Activated CD4-positive, alpha-beta T cell treated with anti-CD3 and anti-CD28 coated beads for 24 hours (primary cell): ENCODE data around the gene MYH9.
"Not testable (repeated sequence)": the region's sequence is repeated elsewhere in the genome, so short reads cannot be mapped to it uniquely, and the experiment has no call there.

ENCODE experiments used
- DNase-seq, 2 donors: peaks; one replicate each; pipeline ENCODE4 v3.0.0-alpha.2; 2020; ENCODE audit warnings: low read depth in 2 of 2

The MYH9 gene

GRCh38 chr22:36293606-36294292 lies 94.0 kb downstream of the MYH9 start:
- no peak for DNase-seq

GRCh38 chr22:36292823-36293530 lies 94.8 kb downstream of the MYH9 start:
- DNase-seq = no peak

DNA sequence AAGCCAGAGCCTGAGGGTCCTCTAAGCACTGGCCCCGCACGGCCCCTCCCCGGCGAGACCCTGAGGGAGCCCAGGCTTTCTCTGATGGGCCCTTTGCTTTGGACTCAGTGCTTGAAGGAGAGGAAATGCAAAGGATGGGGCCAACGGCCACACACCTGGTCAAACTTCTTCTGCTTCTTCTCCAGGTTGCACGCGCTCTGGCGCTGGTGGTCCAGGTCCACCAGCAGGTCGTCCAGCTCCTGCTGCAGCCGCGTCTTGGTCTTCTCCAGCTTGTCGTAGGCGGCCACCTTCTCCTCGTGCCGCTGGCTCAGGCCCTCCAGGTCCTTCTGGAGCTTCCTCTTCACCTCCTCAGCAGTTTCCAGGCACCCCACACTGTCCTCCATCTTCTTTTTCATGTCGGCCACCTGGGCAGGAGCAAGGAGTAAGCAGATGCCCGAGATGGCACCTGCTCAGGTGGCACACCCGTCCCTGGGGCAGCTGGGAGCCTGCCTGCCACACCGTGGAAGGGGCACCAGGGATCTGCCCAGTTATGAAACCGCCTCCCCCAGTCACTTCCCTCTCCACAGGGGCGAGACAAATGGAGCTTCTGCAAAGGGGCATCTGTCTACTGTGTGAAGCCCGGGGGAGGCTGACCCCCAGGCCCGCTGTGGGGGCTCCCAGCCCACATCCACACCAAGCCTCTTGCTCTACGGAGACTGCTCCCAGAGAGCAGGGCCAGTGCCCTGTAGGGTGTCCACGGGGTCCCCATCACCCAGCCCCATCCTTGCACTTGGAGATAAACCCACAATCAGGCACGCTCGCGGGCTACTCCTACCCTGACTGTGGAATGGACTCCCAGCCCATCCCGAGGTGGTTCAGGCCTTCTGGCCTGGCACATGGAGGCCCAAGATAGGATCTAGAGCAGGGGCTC lies 95.7 kb downstream of the MYH9 start:
- DNase-seq = no peak

GRCh38 chr22:36290391-36291075 lies 97.2 kb downstream of the MYH9 start:
- DNase-seq = not testable (repeated sequence)

- not testable (repeated sequence) for DNase-seq
Measured at GRCh38 chr22:36289948-36290371, 97.8 kb downstream of the MYH9 start.

GRCh38 chr22:36289406-36289870 lies 98.3 kb downstream of the MYH9 start:
- DNase-seq = no peak

GRCh38 chr22:36288571-36289405 lies 99.0 kb downstream of the MYH9 start:
- DNase-seq = no peak

DNA sequence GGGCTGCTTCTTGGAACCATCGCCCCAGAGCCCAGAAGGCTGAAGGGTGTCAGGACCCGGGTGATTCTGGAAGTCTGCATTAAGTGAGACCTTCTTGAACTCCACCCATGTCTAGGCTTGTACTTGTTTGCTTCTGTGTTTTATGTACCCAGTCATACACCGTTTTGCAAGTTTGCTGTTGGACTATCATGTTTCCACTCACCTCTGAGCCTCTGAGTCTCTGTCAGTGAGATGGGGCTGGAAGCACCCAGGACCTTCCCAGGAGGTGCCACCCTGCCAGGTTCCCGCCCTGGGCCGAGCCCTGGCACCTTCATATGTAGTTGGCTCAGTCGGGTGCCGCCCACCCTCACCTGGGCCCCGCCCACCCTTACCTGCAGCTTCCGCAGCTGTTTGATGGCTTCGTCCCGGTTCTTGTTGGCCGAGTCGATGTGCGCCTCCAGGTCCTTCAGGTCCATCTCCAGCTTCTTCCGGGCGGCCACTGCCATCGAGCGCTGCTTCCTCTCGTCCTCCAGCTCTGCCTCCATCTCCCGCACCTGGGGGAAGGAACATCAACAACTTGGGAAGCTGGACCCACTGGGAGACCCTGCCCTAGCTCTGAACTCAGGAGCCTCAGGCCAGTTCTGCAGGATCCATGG lies 99.8 kb downstream of the MYH9 start:
- no peak for DNase-seq

- DNase-seq = peak; percentile 52 to 70
Measured at GRCh38 chr22:36286096-36286957, 101.4 kb downstream of the MYH9 start.

DNA sequence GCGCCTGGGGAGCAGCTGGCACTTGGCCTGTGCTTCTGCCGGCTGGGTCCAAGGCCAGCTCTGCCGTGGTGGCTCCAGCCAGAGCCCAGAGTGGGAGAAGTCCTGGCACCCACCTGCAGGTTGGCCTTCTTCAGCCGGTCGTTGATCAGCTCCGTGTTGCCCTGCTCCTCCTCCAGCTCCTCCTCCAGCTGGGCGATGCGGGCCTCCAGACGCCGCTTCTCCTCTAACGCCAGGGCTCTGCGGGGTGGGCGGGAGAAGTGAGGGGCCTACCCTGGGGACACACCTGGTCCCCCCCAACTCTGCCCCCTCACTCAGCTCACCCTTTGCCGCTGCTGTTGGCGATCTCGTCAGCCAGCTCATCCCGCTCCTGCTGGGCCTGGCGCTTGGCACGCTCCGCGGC lies 102.2 kb downstream of the MYH9 start:
- no peak for DNase-seq

- DNase-seq = no peak
Measured at GRCh38 chr22:36285017-36285416, 102.8 kb downstream of the MYH9 start.

GRCh38 chr22:36284171-36284571 lies 103.6 kb downstream of the MYH9 start:
- no peak for DNase-seq

- DNase-seq = no peak
Measured at GRCh38 chr22:36282328-36282831, 105.4 kb downstream of the MYH9 start.

DNA sequence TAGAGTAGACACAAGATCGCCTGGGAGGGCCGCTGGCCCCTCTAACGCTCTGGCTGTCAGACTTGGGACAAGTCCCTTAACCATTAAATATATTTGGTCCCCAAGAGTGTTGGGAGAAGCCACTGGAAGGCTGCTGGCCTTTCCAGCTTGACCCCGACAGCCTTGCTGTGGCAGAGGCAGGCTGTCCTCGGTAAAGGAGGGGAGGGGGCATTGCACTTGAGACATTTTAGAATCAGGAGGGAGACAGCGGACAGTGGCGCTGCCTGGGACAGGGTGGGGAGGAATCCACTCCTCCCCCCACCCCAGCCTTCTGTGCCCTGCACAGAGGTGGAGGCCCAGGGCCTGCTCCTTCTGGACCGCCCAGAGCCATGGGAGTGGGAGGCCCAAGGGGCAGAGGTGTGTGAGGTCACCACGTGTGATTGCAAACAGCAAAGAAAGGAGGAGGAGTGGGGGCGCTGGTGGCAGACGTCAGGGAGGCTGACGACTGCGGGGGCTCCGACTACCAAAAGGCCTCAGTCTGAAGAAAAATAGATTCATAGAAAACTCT lies 105.9 kb downstream of the MYH9 start:
- DNase-seq = no peak

DNA sequence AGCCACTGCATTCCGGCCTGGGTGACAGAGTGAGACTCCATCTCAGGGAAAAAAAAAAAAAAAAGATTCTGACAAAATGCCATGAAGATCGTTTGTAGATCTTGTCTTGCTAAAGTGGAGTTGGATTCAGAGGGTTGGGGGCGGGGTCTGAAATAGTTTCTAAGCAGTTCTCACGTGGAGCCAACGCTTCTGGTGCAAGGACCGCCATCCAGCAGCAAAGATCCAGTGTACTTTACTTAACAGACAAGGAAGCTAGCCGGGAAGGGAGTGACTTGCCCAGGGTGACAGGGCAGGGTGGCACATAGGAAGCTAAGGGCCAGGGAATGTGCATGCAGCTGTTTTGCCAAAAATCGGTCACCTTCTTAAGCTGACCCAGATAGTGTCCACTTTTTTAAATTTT lies 107.4 kb downstream of the MYH9 start:
- DNase-seq = no peak

- no peak for DNase-seq
Measured at GRCh38 chr22:36279219-36279666, 108.5 kb downstream of the MYH9 start.

DNA sequence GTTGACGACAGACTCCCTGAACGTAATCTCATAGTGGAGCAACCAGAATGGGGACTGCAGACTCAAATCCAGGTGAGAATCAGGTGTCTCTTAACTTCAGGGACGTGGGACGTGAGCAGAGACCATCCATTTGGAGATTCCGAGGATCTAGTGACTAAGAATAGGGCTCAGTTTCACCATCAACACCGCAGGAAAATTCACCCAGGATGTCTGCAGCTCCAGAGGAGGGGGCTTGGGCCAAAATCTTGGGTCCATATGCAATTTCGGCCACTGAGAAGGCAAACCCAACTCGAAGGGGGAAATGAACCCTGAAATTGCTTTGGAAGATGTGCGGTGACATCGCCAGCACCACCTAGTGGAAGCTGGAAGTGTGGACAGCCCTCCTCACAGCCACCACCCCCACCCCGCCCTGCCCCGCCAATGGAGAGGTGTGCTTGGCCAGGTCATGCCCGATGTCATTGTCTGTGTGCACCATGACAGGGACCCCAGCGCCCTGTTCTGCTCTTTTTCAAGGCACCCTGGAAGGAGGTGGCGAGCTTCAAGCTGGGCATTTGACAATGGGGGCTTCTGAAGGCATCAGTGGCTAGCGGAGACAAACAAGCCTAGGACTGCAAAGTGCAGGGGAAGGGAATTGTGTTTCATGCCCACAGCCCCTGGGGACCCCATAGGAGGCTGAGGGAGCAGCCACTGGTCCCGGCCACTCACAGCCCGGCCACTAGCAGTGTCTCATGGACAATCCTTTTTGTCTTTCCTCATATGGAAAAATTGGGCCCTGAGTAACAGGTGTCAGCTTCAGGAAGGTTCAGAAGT lies 110.1 kb downstream of the MYH9 start:
- peak; percentile 51 to 58 for DNase-seq

GRCh38 chr22:36274531-36274930 lies 113.2 kb downstream of the MYH9 start:
- DNase-seq = no peak
